GM12891 (cell line): Measurements from ENCODE around the gene HSF5.

Experiments used
- DNase-seq: peaks from one replicate; pipeline ENCODE4 v3.0.0; 2011; ENCODE audit warnings: low spot score; ENCODE audit not compliant: insufficient read length
- FAIRE-seq: peaks from 2 replicates; lab custom pipeline; 2011; peaks lifted over from hg19 to GRCh38; lab: Jason Lieb, UNC
- PAX5 ChIP-seq: IDR thresholded peaks from 2 replicates; pipeline ENCODE4 v1.6.1; 2011; ENCODE audit warnings: low read length, moderate library complexity, mild to moderate bottlenecking; ENCODE audit not compliant: insufficient read depth, severe bottlenecking
- POLR2A ChIP-seq: IDR thresholded peaks from 2 replicates; pipeline ENCODE4 v1.6.1; 2011; ENCODE audit warnings: low read depth, low read length, control low read depth
- POLR2AphosphoS5 ChIP-seq: IDR thresholded peaks from 2 replicates; pipeline ENCODE4 v1.6.1; 2011; ENCODE audit warnings: low read depth, low read length, control low read depth
- POU2F2 ChIP-seq: IDR thresholded peaks from 2 replicates; pipeline ENCODE4 v1.6.1; 2011; ENCODE audit warnings: low read depth, mild to moderate bottlenecking, control low read depth, low read length, moderate library complexity
- SPI1 ChIP-seq: IDR thresholded peaks from 2 replicates; pipeline ENCODE4 v1.6.1; 2011; ENCODE audit warnings: low read depth, low read length, control low read depth
- TAF1 ChIP-seq: IDR thresholded peaks from 2 replicates; pipeline ENCODE4 v1.6.1; 2011; ENCODE audit warnings: low read depth, low read length, control low read depth

Gene HSF5

GRCh38 chr17:58447039-58447975 is 40.9 kb downstream of the HSF5 start:
- peak; percentile 79 for FAIRE-seq
- TF ChIP-seq POLR2A = no peak
- TF ChIP-seq PAX5 = no peak
- TF ChIP-seq POU2F2 = no peak
- no peak for TF ChIP-seq TAF1
- TF ChIP-seq SPI1 = no peak
- TF ChIP-seq POLR2AphosphoS5 = no peak
- DNase-seq = peak; percentile 35

- DNase-seq (no peak), FAIRE-seq (no peak)
- TF ChIP-seq POLR2A (no peak), POU2F2 (no peak), SPI1 (no peak), POLR2AphosphoS5 (no peak)
These were observed 42.1 kb downstream of the HSF5 start for GRCh38 chr17:58446086-58446485.

- FAIRE-seq = no peak
- TF ChIP-seq TAF1 (no peak), SPI1 (no peak), POLR2AphosphoS5 (no peak), POU2F2 (no peak), PAX5 (no peak), POLR2A (no peak)
These were observed 51.4 kb downstream of the HSF5 start for GRCh38 chr17:58436805-58437239.

GRCh38 chr17:58436245-58436644 is 52.0 kb downstream of the HSF5 start:
- DNase-seq (no peak), FAIRE-seq (no peak)
- TF ChIP-seq POLR2AphosphoS5 = no peak
- no peak for TF ChIP-seq POU2F2
- TF ChIP-seq SPI1 = no peak
- TF ChIP-seq PAX5 = no peak
- TF ChIP-seq POLR2A = no peak
- TF ChIP-seq TAF1 = no peak

More at GRCh38 chr17:58436805-58437239, 51.4 kb downstream of the HSF5 start:
- no peak for DNase-seq

- FAIRE-seq (no peak), DNase-seq (no peak)
- no peak for TF ChIP-seq PAX5
- no peak for TF ChIP-seq SPI1
- TF ChIP-seq POLR2AphosphoS5 = no peak
- TF ChIP-seq TAF1 = no peak
- no peak for TF ChIP-seq POU2F2
These were observed 55.2 kb downstream of the HSF5 start for GRCh38 chr17:58432806-58433573.

- DNase-seq (no peak), FAIRE-seq (peak; percentile 35)
- no peak for TF ChIP-seq SPI1
These were observed 60.4 kb downstream of the HSF5 start for GRCh38 chr17:58427807-58428206.

- TF ChIP-seq TAF1 (no peak), POU2F2 (no peak), POLR2A (no peak), POLR2AphosphoS5 (no peak), SPI1 (no peak), PAX5 (no peak)
- DNase-seq (no peak), FAIRE-seq (no peak)
These were observed 66.5 kb downstream of the HSF5 start for GRCh38 chr17:58421711-58422110.

GRCh38 chr17:58420827-58421226 is 67.4 kb downstream of the HSF5 start:
- DNase-seq (no peak), FAIRE-seq (no peak)
- TF ChIP-seq TAF1 (no peak), PAX5 (no peak), POU2F2 (no peak), POLR2A (no peak), SPI1 (no peak), POLR2AphosphoS5 (no peak)

- FAIRE-seq (peak; percentile 100), DNase-seq (peak; percentile 76)
- peak; percentile 90 for TF ChIP-seq POU2F2
- TF ChIP-seq POLR2AphosphoS5 = no peak
- no peak for TF ChIP-seq PAX5
- no peak for TF ChIP-seq TAF1
- TF ChIP-seq POLR2A = no peak
- no peak for TF ChIP-seq SPI1
These were observed 70.7 kb downstream of the HSF5 start, which contains the start of gene RNF43 for GRCh38 chr17:58417300-58418092. RNF43 (minus strand) TSS chr17:58417534; CDS start chr17:58415577, 1,957 bp downstream.
